WTC11 (cell line): ENCODE data around the gene MORN4.

Experiments
- NFYB ChIP-seq: sonication (generic); formaldehyde crosslinking; conservative IDR thresholded peaks from 2 replicates; pipeline ENCODE4 v1.8.0; 2022; ENCODE audit warnings: low read depth, missing genetic modification reagents
- ZNF232 ChIP-seq: sonication (generic); formaldehyde crosslinking; IDR thresholded peaks from 2 replicates; pipeline ENCODE4 v1.8.0; 2022; ENCODE audit warnings: mild to moderate bottlenecking, missing genetic modification reagents
- ZNF281 ChIP-seq: sonication (generic); formaldehyde crosslinking; IDR thresholded peaks from 2 replicates; pipeline ENCODE4 v1.8.0; 2023; ENCODE audit warnings: mild to moderate bottlenecking, missing genetic modification reagents
- TF ChIP-seq, protein P1 (sequence below): sonication (generic); formaldehyde crosslinking; IDR thresholded peaks from 2 replicates; pipeline ENCODE4 v1.8.1; 2023; ENCODE audit warnings: mild to moderate bottlenecking, missing genetic modification reagents
- TF ChIP-seq, protein P2 (sequence below): sonication (generic); formaldehyde crosslinking; IDR thresholded peaks from 2 replicates; pipeline ENCODE4 v1.8.1; 2023; ENCODE audit warnings: mild to moderate bottlenecking, missing genetic modification reagents
- TF ChIP-seq, protein P3 (sequence below): fragments of 200-600 bp; IDR thresholded peaks from 2 replicates; pipeline ENCODE4 v1.8.0; 2022; ENCODE audit warnings: antibody characterized with exemption

DNA sequence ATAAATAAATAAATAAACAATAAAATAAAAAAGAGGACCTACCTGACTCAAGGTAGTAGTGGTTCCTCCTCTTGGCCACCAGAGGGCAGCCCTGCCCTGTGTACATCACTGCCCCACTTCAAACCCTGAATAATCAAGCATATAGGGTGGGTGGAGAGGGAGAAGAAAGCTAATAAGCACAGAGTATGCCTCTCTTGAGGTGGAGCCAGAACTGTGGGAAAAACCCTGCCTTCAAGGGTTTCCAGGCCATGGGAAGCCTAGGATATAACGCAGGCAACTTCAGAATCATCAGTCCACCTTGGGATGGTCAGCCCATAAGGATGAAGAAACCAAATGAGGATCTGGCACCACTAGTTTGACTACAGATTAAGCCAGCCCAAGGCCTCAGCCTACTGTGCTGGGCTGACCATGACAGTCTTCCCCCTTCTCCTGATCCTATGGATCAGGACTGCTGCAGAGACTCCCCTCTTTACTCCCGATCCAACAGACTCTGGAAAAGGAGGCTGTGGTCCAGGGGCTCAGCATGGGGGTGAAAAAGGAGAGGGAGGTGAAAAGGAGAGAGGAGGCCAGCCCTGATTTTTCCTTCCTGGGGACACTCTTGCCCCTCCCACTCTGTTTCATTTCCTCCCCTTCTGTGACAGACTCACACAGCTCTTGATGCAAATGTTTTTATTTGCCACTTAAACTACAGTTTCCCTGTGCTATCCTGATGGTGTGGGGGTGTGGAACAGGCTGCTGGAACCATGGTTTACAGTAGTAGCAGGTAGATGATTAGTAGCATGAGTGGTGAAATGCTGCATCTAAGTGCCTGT is 43.7 kb upstream of the MORN4 start:
- TF ChIP-seq, protein P1, sequence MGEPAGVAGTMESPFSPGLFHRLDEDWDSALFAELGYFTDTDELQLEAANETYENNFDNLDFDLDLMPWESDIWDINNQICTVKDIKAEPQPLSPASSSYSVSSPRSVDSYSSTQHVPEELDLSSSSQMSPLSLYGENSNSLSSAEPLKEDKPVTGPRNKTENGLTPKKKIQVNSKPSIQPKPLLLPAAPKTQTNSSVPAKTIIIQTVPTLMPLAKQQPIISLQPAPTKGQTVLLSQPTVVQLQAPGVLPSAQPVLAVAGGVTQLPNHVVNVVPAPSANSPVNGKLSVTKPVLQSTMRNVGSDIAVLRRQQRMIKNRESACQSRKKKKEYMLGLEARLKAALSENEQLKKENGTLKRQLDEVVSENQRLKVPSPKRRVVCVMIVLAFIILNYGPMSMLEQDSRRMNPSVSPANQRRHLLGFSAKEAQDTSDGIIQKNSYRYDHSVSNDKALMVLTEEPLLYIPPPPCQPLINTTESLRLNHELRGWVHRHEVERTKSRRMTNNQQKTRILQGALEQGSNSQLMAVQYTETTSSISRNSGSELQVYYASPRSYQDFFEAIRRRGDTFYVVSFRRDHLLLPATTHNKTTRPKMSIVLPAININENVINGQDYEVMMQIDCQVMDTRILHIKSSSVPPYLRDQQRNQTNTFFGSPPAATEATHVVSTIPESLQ = no peak
- TF ChIP-seq, protein P2, sequence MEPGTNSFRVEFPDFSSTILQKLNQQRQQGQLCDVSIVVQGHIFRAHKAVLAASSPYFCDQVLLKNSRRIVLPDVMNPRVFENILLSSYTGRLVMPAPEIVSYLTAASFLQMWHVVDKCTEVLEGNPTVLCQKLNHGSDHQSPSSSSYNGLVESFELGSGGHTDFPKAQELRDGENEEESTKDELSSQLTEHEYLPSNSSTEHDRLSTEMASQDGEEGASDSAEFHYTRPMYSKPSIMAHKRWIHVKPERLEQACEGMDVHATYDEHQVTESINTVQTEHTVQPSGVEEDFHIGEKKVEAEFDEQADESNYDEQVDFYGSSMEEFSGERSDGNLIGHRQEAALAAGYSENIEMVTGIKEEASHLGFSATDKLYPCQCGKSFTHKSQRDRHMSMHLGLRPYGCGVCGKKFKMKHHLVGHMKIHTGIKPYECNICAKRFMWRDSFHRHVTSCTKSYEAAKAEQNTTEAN (CRISPR knock-in tag) = no peak
- TF ChIP-seq NFYB (CRISPR knock-in tag) = no peak
- TF ChIP-seq, protein P3, sequence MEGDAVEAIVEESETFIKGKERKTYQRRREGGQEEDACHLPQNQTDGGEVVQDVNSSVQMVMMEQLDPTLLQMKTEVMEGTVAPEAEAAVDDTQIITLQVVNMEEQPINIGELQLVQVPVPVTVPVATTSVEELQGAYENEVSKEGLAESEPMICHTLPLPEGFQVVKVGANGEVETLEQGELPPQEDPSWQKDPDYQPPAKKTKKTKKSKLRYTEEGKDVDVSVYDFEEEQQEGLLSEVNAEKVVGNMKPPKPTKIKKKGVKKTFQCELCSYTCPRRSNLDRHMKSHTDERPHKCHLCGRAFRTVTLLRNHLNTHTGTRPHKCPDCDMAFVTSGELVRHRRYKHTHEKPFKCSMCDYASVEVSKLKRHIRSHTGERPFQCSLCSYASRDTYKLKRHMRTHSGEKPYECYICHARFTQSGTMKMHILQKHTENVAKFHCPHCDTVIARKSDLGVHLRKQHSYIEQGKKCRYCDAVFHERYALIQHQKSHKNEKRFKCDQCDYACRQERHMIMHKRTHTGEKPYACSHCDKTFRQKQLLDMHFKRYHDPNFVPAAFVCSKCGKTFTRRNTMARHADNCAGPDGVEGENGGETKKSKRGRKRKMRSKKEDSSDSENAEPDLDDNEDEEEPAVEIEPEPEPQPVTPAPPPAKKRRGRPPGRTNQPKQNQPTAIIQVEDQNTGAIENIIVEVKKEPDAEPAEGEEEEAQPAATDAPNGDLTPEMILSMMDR = peak; percentile 87
- TF ChIP-seq ZNF281 (CRISPR knock-in tag) = no peak
- no peak for TF ChIP-seq ZNF232 (CRISPR knock-in tag)
